Amygdala (tissue), 56 donors: ENCODE results near the gene STAT5B.
"Not testable (repeated sequence)": the region's sequence is repeated elsewhere in the genome, so short reads cannot be mapped to it uniquely, and the experiment has no call there.

Experiments used
- DNase-seq, 56 donors: peaks; one replicate each; lab custom pipeline; 2025; lab: John Stamatoyannopoulos, UW

The STAT5B gene

GRCh38 chr17:42307362-42307927 is 31.3 kb upstream of the STAT5B start:
- no peak for DNase-seq

- DNase-seq = no peak
Measured at GRCh38 chr17:42306385-42306667, 30.1 kb upstream of the STAT5B start.

- DNase-seq = no peak
Measured at GRCh38 chr17:42305543-42306384, 29.6 kb upstream of the STAT5B start.

- DNase-seq = not testable (repeated sequence)
Measured at GRCh38 chr17:42305031-42305330, 28.8 kb upstream of the STAT5B start.

- no peak for DNase-seq
Measured at GRCh38 chr17:42304187-42305030, 28.2 kb upstream of the STAT5B start.

- no peak for DNase-seq
Measured at GRCh38 chr17:42303694-42304093, 27.5 kb upstream of the STAT5B start.

GRCh38 chr17:42301022-42301421 is 24.8 kb upstream of the STAT5B start:
- no peak for DNase-seq

GRCh38 chr17:42299913-42300312 is 23.7 kb upstream of the STAT5B start:
- DNase-seq = not testable (repeated sequence)

GRCh38 chr17:42299361-42299760 is 23.2 kb upstream of the STAT5B start:
- DNase-seq = not testable (repeated sequence)

- not testable (repeated sequence) for DNase-seq
Measured at GRCh38 chr17:42297775-42298174, 21.6 kb upstream of the STAT5B start.

GRCh38 chr17:42296012-42296411 is 19.8 kb upstream of the STAT5B start:
- DNase-seq = no peak

- no peak for DNase-seq
Measured at GRCh38 chr17:42294469-42295398, 18.5 kb upstream of the STAT5B start.

GRCh38 chr17:42291129-42291528 is 14.9 kb upstream of the STAT5B start:
- DNase-seq = no peak

- no peak for DNase-seq
Measured at GRCh38 chr17:42290577-42290976, 14.4 kb upstream of the STAT5B start.

- no peak for DNase-seq
Measured at GRCh38 chr17:42289611-42290181, 13.5 kb upstream of the STAT5B start.

GRCh38 chr17:42288803-42289610 is 12.8 kb upstream of the STAT5B start:
- no peak for DNase-seq

- DNase-seq = peak in 48 of 56 donors; percentile 7 to 79 (median 45)
Measured at GRCh38 chr17:42287977-42288802, 12.0 kb upstream of the STAT5B start, which contains the start of gene STAT5A. STAT5A (plus strand) TSS chr17:42288498; CDS start chr17:42289412, 914 bp downstream.

- peak in 22 of 56 donors; percentile 9 to 57 (median 38) for DNase-seq
Measured at GRCh38 chr17:42287305-42287976, 11.2 kb upstream of the STAT5B start.
